Measurements from ENCODE around the gene LGR4.

DNA sequence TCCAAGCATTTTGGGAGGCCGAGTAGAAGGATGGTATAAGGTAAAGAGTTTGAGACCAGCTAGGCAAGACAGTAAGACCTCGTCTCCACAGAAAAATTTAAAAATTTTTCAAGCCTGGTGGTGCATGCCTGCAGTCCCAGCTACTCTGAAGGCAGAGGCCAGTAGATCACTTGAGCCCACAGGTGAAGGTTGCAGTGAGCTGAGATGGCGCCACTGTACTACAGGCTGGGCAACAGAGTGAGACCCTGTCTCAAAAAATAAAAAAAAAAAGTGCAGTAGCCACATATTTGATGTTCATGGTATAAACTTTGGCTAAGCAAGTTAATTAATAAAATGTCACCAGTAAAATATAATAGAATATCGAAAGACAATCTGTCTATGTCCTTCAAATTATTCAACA lies 27.0 kb downstream of the LGR4 start:
- TF ChIP-seq, protein P1, sequence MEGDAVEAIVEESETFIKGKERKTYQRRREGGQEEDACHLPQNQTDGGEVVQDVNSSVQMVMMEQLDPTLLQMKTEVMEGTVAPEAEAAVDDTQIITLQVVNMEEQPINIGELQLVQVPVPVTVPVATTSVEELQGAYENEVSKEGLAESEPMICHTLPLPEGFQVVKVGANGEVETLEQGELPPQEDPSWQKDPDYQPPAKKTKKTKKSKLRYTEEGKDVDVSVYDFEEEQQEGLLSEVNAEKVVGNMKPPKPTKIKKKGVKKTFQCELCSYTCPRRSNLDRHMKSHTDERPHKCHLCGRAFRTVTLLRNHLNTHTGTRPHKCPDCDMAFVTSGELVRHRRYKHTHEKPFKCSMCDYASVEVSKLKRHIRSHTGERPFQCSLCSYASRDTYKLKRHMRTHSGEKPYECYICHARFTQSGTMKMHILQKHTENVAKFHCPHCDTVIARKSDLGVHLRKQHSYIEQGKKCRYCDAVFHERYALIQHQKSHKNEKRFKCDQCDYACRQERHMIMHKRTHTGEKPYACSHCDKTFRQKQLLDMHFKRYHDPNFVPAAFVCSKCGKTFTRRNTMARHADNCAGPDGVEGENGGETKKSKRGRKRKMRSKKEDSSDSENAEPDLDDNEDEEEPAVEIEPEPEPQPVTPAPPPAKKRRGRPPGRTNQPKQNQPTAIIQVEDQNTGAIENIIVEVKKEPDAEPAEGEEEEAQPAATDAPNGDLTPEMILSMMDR (tag by site-specific recombination; IDR thresholded peaks at IDR 0.05), result no peak
- TF ChIP-seq ZNF791 (tag by site-specific recombination; IDR thresholded peaks at IDR 0.05), result no peak
